Fibroblast of lung (primary cell): ENCODE results near the gene SLC10A6.

ENCODE experiments used
- CTCF ChIP-seq, 2 donors: IDR thresholded peaks in 1 of 2; conservative IDR thresholded peaks in 1 of 2; 1 replicate in 1 of 2; 2 replicates in 1 of 2; pipeline ENCODE4 v1.5.1; 2011 to 2012; ENCODE audit warnings: low read length in 2 of 2, control low read depth in 1 of 2, inconsistent platforms in 1 of 2, low read depth in 1 of 2, mild to moderate bottlenecking in 1 of 2
- EZH2 ChIP-seq: IDR thresholded peaks from 2 replicates; pipeline ENCODE4 v1.5.1; 2012; ENCODE audit warnings: low read length, control low read depth, mild to moderate bottlenecking; ENCODE audit errors: missing control alignments

- no peak for TF ChIP-seq CTCF (conservative IDR thresholded peaks at IDR 0.05 in 1 of 2, IDR thresholded peaks at IDR 0.05 in 1 of 2; ENCODE audit: low read depth in 1 of 2, low read length in 2 of 2)
- no peak for TF ChIP-seq EZH2
Measured at GRCh38 chr4:86791126-86791525, 58.1 kb downstream of the SLC10A6 start.
